ENCODE results near the gene SFTA2. TPM values are rescaled to one million over a fixed set of nuclear protein-coding genes. Genes with fewer than 3 reads are reported as not detected.
A peak's percentile ranks its signal among the peaks of the same experiment; 100 is the strongest.

The SFTA2 gene
- total and polyA plus RNA-seq, 3 donors from 2014 or later, result 0.94 TPM; not detected in 2

DNA sequence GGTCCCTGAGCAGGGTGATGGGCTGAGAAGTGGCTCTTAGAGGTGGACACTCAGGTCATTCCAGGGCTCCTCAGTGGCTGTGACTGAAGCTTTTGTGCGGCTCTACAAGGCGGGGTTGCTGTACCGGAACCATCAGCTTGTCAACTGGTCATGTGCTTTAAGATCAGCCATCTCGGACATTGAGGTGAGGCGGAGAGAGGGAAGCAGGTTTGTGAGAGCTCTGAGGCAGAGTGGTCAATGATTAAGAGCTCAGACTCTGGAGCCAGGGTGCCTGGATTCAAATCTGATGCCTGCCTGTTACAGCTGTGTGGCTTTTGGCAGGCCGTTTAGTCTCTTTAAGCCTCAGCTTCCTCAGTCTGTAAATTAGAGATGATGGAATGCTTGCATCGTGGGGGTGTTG, 14.9 kb downstream of the SFTA2 start:
- no peak for TF ChIP-seq POLR2A (IDR thresholded peaks at IDR 0.05)
- TF ChIP-seq, protein P1, sequence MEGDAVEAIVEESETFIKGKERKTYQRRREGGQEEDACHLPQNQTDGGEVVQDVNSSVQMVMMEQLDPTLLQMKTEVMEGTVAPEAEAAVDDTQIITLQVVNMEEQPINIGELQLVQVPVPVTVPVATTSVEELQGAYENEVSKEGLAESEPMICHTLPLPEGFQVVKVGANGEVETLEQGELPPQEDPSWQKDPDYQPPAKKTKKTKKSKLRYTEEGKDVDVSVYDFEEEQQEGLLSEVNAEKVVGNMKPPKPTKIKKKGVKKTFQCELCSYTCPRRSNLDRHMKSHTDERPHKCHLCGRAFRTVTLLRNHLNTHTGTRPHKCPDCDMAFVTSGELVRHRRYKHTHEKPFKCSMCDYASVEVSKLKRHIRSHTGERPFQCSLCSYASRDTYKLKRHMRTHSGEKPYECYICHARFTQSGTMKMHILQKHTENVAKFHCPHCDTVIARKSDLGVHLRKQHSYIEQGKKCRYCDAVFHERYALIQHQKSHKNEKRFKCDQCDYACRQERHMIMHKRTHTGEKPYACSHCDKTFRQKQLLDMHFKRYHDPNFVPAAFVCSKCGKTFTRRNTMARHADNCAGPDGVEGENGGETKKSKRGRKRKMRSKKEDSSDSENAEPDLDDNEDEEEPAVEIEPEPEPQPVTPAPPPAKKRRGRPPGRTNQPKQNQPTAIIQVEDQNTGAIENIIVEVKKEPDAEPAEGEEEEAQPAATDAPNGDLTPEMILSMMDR (IDR thresholded peaks at IDR 0.05), result no peak
- no peaks in the 10 kb centered on the region for H3K27me3 ChIP-seq
- peaks cover 22% of the 10 kb centered on the region for H3K4me1 ChIP-seq
- no peak overlapping the region for H3K4me3 ChIP-seq
- no peak for DNase-seq
- WGBS, 2 donors, result 92 to 95% methylated on average over 7 of the region's 7 CpGs
- no peak overlapping the region for H3K27ac ChIP-seq
- H3K9me3 ChIP-seq, result no peaks in the 10 kb centered on the region
- H3K36me3 ChIP-seq (ENCODE audit: low read depth, missing control alignments), result no peaks in the 10 kb centered on the region
- intact Hi-C loops (cut with DNase I; ENCODE audit: low total_unique reads), result loop anchor here (5.0 kb wide), 1 partner anchor 150 kb away; no protein-coding TSS in a partner anchor

DNA sequence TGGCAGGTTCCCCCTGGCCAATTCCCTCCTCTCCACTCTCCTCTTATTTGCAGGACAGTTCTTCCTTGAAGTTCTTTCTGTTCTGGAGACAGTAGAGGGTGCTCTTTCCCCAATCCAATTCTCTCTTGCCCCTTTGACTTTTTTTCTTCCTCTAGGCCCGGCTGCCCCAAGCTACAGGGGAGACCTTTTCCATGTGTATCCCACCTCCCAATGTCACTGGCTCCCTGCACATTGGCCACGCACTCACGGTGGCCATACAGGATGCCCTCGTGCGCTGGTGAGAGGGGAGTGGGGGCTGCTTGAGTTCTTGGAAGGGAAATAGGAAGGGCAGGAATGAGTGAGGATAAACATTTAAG, 16.4 kb downstream of the SFTA2 start:
- Histone ChIP-seq H3K9me3 (no peaks in the 10 kb centered on the region), H3K4me1 (peaks cover 22% of the 10 kb centered on the region), H3K36me3 (ENCODE audit: low read depth, missing control alignments) (no peaks in the 10 kb centered on the region), H3K4me3 (no peak overlapping the region), H3K27me3 (no peaks in the 10 kb centered on the region), H3K27ac (peak overlapping the region; percentile 92 to 93)
- intact Hi-C loops (cut with DNase I; ENCODE audit: low total_unique reads), result loop anchor here (5.0 kb wide), 1 partner anchor 152 kb away; no protein-coding TSS in a partner anchor
- 24 to 27% methylated on average over 5 of the region's 5 CpGs for WGBS, 2 donors
- TF ChIP-seq, protein P1 (IDR thresholded peaks at IDR 0.05), result peak in 2 of 3 experiments; percentile 52 to 63
- no peak for TF ChIP-seq POLR2A (IDR thresholded peaks at IDR 0.05)
- peak; percentile 31 for DNase-seq

GRCh38 chr6:30914854-30915590, 16.9 kb downstream of the SFTA2 start:
- TF ChIP-seq, protein P1 (IDR thresholded peaks at IDR 0.05), result no peak
- TF ChIP-seq POLR2A (IDR thresholded peaks at IDR 0.05), result no peak
- no peak for DNase-seq
- peak overlapping the region; percentile 56 to 65 for H3K4me3 ChIP-seq
- peaks cover 22% of the 10 kb centered on the region for H3K4me1 ChIP-seq
- peak overlapping the region; percentile 92 to 93 for H3K27ac ChIP-seq
- H3K36me3 ChIP-seq (ENCODE audit: low read depth, missing control alignments), result no peaks in the 10 kb centered on the region
- H3K9me3 ChIP-seq, result no peaks in the 10 kb centered on the region
- intact Hi-C loops (cut with DNase I; ENCODE audit: low total_unique reads), result loop anchor here (5.0 kb wide), 1 partner anchor 152 kb away; no protein-coding TSS in a partner anchor
- 9 to 20% methylated on average over 17 of the region's 17 CpGs for WGBS, 2 donors
- H3K27me3 ChIP-seq, result no peaks in the 10 kb centered on the region

- intact Hi-C loops (cut with DNase I; ENCODE audit: low total_unique reads), result no loop called here
- DNase-seq, result peak; percentile 93
- no peaks in the 10 kb centered on the region for H3K36me3 ChIP-seq (ENCODE audit: low read depth, missing control alignments)
These were observed 17.7 kb downstream of the SFTA2 start, which contains the start of gene VARS2 for GRCh38 chr6:30914076-30914853. TSS of gene VARS2 (plus strand) at chr6:30914238. CDS start at chr6:30914837, 599 bp downstream.

More at GRCh38 chr6:30914076-30914853, 17.7 kb downstream of the SFTA2 start, which contains the start of gene VARS2:
- peak within 1 kb of the TSS; percentile 92 to 93 for H3K27ac ChIP-seq
- 1 to 2% methylated on average over 13 to 52 of the region's 52 CpGs for WGBS, 2 donors
- TF ChIP-seq POLR2A (IDR thresholded peaks at IDR 0.05), result peak; percentile 33
- TF ChIP-seq, protein P1 (IDR thresholded peaks at IDR 0.05), result peak in 1 of 3 experiments; percentile 40
- no peaks in the 10 kb centered on the region for H3K27me3 ChIP-seq
- H3K4me1 ChIP-seq, result peaks cover 23% of the 10 kb centered on the region
- peak within 1 kb of the TSS; percentile 56 to 65 for H3K4me3 ChIP-seq
- no peaks in the 10 kb centered on the region for H3K9me3 ChIP-seq
